Myocyte (in vitro differentiated cells): Measurements from ENCODE around the gene RAD23B. TPM values are rescaled to one million over a fixed set of nuclear protein-coding genes. Genes with fewer than 3 reads are reported as not detected.

Source experiments
- DNase-seq: peaks from one replicate; pipeline ENCODE4 v3.0.0-alpha.2; 2012; ENCODE audit warnings: low read depth
- total RNA-seq: library from RNA; depleted of rRNA; stranded (reverse); fragments of >200 nt; gene quantifications from 2 replicates; pipeline ENCODE4 v1.2.3, GENCODE V29; 2014

Gene RAD23B
- total RNA-seq, 1 donor from 2014 or later, result 232 TPM

GRCh38 chr9:107334103-107334776, 51.2 kb downstream of the RAD23B start:
- no peak for DNase-seq

DNA sequence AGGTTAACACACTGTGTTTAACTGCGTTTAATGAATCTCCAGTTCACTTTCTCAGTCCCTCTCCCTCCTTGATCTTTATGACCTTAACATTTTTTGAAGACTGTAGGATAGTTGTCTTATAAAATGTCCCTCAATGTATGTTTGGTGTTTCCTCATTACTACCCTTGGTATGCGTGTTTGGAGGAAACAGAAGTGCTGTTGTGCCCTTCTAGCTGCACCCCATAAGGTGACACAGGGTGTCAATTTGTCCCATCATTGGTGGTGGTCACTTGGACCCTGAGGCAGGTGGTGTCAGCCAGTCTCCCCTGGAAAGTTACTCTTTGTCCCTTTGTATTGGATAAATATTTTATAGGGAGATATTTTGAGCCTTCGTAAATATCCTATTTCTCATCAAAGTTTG, 52.3 kb downstream of the RAD23B start:
- DNase-seq, result no peak

- peak; percentile 82 for DNase-seq
Measured at GRCh38 chr9:107336718-107337360, 53.8 kb downstream of the RAD23B start.

GRCh38 chr9:107337676-107338590, 54.9 kb downstream of the RAD23B start:
- peak; percentile 83 for DNase-seq

DNA sequence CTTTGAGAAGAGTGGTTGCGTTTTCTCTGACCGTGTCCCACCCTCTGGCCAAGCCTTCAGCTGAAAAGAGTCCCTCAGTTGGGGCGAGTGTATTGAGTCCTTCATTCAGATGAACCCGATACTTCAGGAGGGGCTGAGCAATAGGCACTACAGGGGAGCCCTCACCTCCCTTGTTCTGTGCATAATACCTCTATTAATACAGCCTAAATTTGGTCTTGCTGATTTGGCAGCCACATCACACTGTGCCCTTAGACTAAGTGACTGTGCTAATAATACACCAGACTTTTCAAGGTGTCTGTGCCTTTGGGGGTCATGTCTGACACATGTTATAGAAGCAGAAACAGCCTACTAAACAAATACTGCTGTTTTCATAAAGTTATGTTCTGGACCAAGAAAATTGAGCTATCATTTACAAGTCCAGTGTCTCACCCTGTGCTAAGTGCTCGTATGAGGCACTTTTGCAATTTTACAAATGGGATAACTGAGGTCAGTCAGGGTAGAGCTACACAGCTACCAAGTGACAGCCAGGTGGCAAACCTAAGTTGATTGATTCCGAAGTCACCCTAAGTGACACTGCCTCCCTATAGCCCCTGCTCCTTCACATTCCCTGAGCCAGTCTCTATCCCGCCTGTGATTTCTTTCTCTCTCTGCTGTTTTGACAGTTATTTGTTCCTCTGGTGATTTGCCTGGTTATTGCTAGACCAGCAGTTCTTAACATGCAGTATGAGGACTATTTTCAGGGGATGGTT, 56.0 kb downstream of the RAD23B start:
- DNase-seq, result no peak

DNA sequence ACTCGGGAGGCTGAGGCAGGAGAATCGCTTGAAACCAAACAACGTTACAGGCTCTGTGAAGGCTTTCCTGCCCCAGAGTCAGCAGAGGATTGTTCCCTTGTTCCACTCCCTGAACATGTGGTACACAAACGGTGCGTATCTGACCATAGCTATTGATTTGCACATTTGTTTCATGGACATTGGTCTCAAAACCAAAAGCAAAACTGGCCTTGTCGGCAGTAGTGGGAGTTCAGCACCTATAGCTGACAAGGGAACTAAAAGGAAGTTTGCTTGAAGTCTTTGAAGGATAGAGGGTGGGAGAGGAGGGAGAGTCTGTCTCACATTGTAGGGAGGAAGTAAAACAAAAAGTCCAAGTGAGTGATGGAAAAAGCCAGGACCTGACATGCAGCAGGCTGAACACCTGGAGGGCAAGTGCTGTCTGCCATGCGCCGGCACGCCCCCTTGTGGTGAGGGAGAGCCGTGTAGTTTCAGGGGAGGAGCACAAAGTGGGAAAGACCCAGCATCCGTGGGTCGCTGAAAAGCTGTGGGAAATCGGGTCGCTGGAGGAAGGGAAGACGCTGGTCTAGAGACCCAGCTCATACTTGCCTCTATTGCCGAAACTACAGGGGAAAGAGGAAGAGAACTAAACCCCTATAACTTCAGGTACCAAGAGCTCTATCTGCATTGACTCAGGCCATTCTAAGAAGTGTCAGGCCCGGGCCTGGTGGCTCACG, 58.0 kb downstream of the RAD23B start:
- peak; percentile 68 for DNase-seq

- no peak for DNase-seq
Measured at GRCh38 chr9:107342476-107343161, 59.5 kb downstream of the RAD23B start.

DNA sequence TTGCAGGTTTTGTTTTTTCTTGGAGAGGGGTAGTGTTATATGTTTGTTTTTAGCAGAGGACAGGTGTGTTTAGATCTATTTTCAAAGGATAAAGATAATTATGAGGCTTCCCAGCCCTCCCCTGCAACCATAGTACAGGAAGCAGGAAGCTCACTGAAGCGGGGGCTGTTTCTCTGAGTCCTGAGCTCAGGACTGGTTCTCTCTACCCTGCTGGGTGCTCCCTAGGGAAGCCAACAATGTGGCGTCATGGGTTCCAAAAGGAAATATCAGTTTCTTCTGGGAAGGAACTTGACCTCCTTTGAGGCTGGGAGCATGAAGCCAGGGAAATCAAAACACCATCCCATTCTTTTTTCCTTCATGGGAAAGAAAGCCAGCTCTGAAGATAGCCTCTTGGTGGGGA, 62.2 kb downstream of the RAD23B start:
- DNase-seq, result peak; percentile 42

- no peak for DNase-seq
Measured at GRCh38 chr9:107348836-107349235, 65.8 kb downstream of the RAD23B start.

- no peak for DNase-seq
Measured at GRCh38 chr9:107350443-107350842, 67.4 kb downstream of the RAD23B start.

- DNase-seq, result no peak
Measured at GRCh38 chr9:107351382-107352045, 68.4 kb downstream of the RAD23B start.

GRCh38 chr9:107355394-107355793, 72.3 kb downstream of the RAD23B start:
- no peak for DNase-seq

- no peak for DNase-seq
Measured at GRCh38 chr9:107358986-107359385, 75.9 kb downstream of the RAD23B start.

- no peak for DNase-seq
Measured at GRCh38 chr9:107360098-107360497, 77.0 kb downstream of the RAD23B start.

DNA sequence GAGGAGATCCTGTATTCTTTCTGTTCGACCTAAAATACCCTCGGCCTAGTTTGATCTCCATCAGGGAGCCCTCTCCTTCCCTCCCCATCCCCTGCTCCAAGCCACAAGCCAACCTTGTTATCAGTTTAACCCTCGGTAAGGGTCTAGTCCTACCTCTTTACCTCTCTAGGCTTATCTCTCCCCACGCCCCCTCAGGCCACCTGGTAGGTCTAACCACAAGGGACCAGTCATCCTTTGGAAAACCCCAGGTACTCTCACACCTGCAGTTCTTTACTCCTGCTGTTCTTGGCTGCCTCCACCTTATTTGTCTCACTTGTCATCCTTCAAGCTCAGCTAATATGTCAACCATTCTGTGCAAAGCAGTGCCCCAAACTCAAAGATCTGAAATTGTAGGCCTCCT, 78.7 kb downstream of the RAD23B start:
- DNase-seq, result no peak

DNA sequence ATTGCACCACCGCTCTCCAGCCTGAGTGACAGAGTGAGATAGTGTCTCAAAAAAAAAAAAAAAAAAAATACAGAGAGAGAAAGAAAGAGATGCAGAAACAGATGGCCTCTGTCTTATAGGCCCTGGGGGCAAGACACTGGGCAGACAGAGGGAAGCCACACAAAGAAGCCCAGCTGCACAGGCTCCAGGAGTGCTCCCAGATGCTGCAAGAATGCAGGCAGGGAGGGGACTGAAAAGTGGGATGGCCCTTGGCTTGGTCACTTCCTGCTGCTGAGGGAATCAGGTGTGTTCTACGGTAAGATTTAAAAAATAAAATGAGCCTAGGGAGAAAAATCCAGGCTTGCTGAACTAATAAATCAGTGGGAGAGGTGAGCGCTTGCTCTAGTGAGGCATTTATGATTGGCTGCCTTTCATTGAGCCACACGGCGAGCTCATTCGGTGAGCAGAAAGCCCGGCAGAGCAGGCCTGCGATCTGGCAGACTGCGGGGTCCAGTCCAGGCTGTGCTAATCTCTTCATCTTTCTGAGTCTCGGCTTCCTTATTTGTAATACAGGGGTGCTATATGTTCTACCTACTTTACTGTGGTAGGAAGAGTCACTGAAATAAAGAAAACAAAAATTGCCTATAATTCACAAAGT, 80.6 kb downstream of the RAD23B start:
- DNase-seq, result no peak

GRCh38 chr9:107367727-107368502, 84.8 kb downstream of the RAD23B start:
- DNase-seq, result no peak

DNA sequence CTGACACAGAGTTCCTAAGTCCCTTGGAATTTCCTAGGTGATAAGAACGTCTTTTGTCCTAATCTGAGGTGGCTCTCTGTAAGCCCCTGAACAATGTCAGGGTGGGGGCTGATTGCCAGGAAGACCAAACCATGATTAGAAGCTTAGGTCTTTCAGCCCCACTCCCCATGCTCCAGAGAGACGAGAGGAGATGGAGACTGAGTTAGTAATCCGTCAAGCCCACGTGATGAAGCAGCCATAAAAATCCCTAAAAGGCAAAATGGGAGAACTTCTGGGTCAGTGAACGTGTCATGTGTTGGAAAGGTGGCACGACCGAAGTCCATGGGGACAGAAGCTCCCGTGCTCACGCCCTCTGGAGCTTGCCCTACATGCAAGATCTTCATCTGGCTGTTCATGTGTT, 85.6 kb downstream of the RAD23B start:
- no peak for DNase-seq
